ENCODE data around the gene ELP1.

GRCh38 chr9:108865037-108865436, 68.9 kb downstream of the ELP1 start:
- TF ChIP-seq POLR2A (IDR thresholded peaks at IDR 0.05) (no peak), CTCF (IDR thresholded peaks at IDR 0.05) (no peak), EP300 (IDR thresholded peaks at IDR 0.05) (no peak)
